Neural progenitor cell (in vitro differentiated cells): Measurements from ENCODE around the gene PLCG2. TPM values are rescaled to one million over a fixed set of nuclear protein-coding genes. Genes with fewer than 3 reads are reported as not detected.

Experiments used
- DNase-seq: peaks from one replicate; pipeline ENCODE4 v3.0.0-alpha.2; 2016; ENCODE audit warnings: low spot score
- H2AFZ ChIP-seq: fragments of 200-600 bp; sonication (generic); replicated peaks from 2 replicates; pipeline ENCODE4 v1.6.1; 2016; ENCODE audit warnings: antibody characterized with exemption
- H3F3A ChIP-seq: fragments of 200-600 bp; sonication (generic); 2 replicates; pipeline ENCODE4 v1.6.1; 2016; ENCODE audit warnings: antibody characterized with exemption, low read depth
- H3K27ac ChIP-seq: fragments of 200-600 bp; sonication (generic); 2 replicates; pipeline ENCODE4 v1.5.1; 2016; ENCODE audit warnings: mild to moderate bottlenecking
- H3K27me3 ChIP-seq: fragments of 200-600 bp; sonication (generic); 2 replicates; pipeline ENCODE4 v1.6.1; 2016; ENCODE audit warnings: mild to moderate bottlenecking, moderate library complexity
- H3K36me3 ChIP-seq: fragments of 200-600 bp; sonication (generic); 2 replicates; pipeline ENCODE4 v1.5.1; 2016
- H3K4me1 ChIP-seq: fragments of 200-600 bp; sonication (generic); 2 replicates; pipeline ENCODE4 v1.6.1; 2016; ENCODE audit warnings: mixed run types
- H3K4me2 ChIP-seq: fragments of 200-600 bp; sonication (generic); 2 replicates; pipeline ENCODE4 v1.6.1; 2016
- H3K4me3 ChIP-seq: fragments of 200-600 bp; sonication (generic); 2 replicates; pipeline ENCODE4 v1.5.1; 2016
- H3K79me2 ChIP-seq: fragments of 200-600 bp; sonication (generic); 2 replicates; pipeline ENCODE4 v1.6.1; 2016; ENCODE audit warnings: low read depth
- H3K9ac ChIP-seq: fragments of 200-600 bp; sonication (generic); 2 replicates; pipeline ENCODE4 v1.6.1; 2016
- H3K9me3 ChIP-seq: fragments of 200-600 bp; sonication (generic); 2 replicates; pipeline ENCODE4 v1.5.1; 2016; ENCODE audit warnings: low read depth
- H4K20me1 ChIP-seq: fragments of 200-600 bp; sonication (generic); 2 replicates; pipeline ENCODE4 v1.6.1; 2016; ENCODE audit warnings: low read depth
- H3K27ac Mint-ChIP-seq: 3 replicates; pipeline ENCODE4 v1.8.0; 2021; ENCODE audit warnings: mixed read lengths
- H3K27me3 Mint-ChIP-seq: 2 replicates; pipeline ENCODE4 v1.8.0; 2022; ENCODE audit warnings: low read depth, mild to moderate bottlenecking, inconsistent platforms, moderate library complexity, mixed read lengths; ENCODE audit not compliant: insufficient read depth
- H3K36me3 Mint-ChIP-seq: 3 replicates; pipeline ENCODE4 v1.8.0; 2021; ENCODE audit warnings: mixed read lengths
- H3K4me1 Mint-ChIP-seq: 3 replicates; pipeline ENCODE4 v1.8.0; 2021; ENCODE audit warnings: mixed read lengths
- H3K4me3 Mint-ChIP-seq: 3 replicates; pipeline ENCODE4 v1.8.0; 2021; ENCODE audit warnings: mild to moderate bottlenecking, moderate library complexity, mixed read lengths
- H3K9me3 Mint-ChIP-seq: 3 replicates; pipeline ENCODE4 v1.8.0; 2020; ENCODE audit warnings: mixed read lengths
- CTCF ChIP-seq: fragments of 200-600 bp; sonication (generic); IDR thresholded peaks from 2 replicates; pipeline ENCODE4 v1.5.1; 2017; ENCODE audit warnings: antibody characterized with exemption, mild to moderate bottlenecking
- EZH2 ChIP-seq: fragments of 200-600 bp; sonication (generic); IDR thresholded peaks from 2 replicates; pipeline ENCODE4 v1.6.1; 2017; ENCODE audit warnings: antibody characterized with exemption, mild to moderate bottlenecking, moderate library complexity
- EZH2phosphoT487 ChIP-seq: fragments of 200-600 bp; sonication (generic); IDR thresholded peaks from 2 replicates; pipeline ENCODE4 v1.6.1; 2017; ENCODE audit warnings: antibody characterized with exemption
- total RNA-seq: library from RNA; depleted of rRNA; stranded (reverse); fragments of >200 nt; gene quantifications from 2 replicates; pipeline ENCODE4 v1.2.3, GENCODE V29; 2015; ENCODE audit warnings: low replicate concordance

The PLCG2 gene
- total RNA-seq, 1 donor from 2014 or later: 5.0 TPM

GRCh38 chr16:81806696-81807095 is 27.6 kb downstream of the PLCG2 start:
- Histone ChIP-seq H3K4me3 (no peak overlapping the region), H2AFZ (no peak overlapping the region), H3K36me3 (no peaks in the 10 kb centered on the region), H3K4me2 (no peak overlapping the region), H3K9me3 (no peaks in the 10 kb centered on the region), H3K4me1 (no peaks in the 10 kb centered on the region), H3K79me2 (no peaks in the 10 kb centered on the region), H3F3A (no peaks in the 10 kb centered on the region), H4K20me1 (no peaks in the 10 kb centered on the region), H3K9ac (no peak overlapping the region), H3K27me3 (no peaks in the 10 kb centered on the region), H3K27ac (no peak overlapping the region)
- peaks cover 4% of the 10 kb centered on the region for H3K4me1 Mint-ChIP-seq
- no peaks in the 10 kb centered on the region for H3K36me3 Mint-ChIP-seq
- no peak for TF ChIP-seq CTCF
- TF ChIP-seq EZH2phosphoT487: no peak
- TF ChIP-seq EZH2: no peak
- no peak for DNase-seq
- peak overlapping the region; percentile 35 for H3K27ac Mint-ChIP-seq
- H3K4me3 Mint-ChIP-seq: no peak overlapping the region
- H3K27me3 Mint-ChIP-seq: peaks cover 10% of the 10 kb centered on the region
- no peaks in the 10 kb centered on the region for H3K9me3 Mint-ChIP-seq

- Mint-ChIP-seq H3K27me3 (peaks cover 10% of the 10 kb centered on the region), H3K9me3 (peaks cover 7% of the 10 kb centered on the region), H3K36me3 (no peaks in the 10 kb centered on the region), H3K4me1 (peaks cover 4% of the 10 kb centered on the region), H3K4me3 (no peak overlapping the region), H3K27ac (peak overlapping the region; percentile 18)
- Histone ChIP-seq H3K27ac (no peak overlapping the region), H3K27me3 (no peaks in the 10 kb centered on the region), H2AFZ (no peak overlapping the region), H3F3A (no peaks in the 10 kb centered on the region), H3K9me3 (no peaks in the 10 kb centered on the region), H3K79me2 (no peaks in the 10 kb centered on the region), H3K4me2 (no peak overlapping the region), H3K4me1 (no peaks in the 10 kb centered on the region), H3K36me3 (no peaks in the 10 kb centered on the region), H3K4me3 (no peak overlapping the region), H3K9ac (no peak overlapping the region), H4K20me1 (no peaks in the 10 kb centered on the region)
- TF ChIP-seq EZH2phosphoT487 (no peak), CTCF (no peak), EZH2 (no peak)
- DNase-seq: no peak
These were observed 28.8 kb downstream of the PLCG2 start for GRCh38 chr16:81807767-81808358.

- Mint-ChIP-seq H3K4me3 (no peak overlapping the region), H3K36me3 (no peaks in the 10 kb centered on the region), H3K4me1 (peaks cover 5% of the 10 kb centered on the region), H3K9me3 (peaks cover 14% of the 10 kb centered on the region), H3K27ac (no peak overlapping the region), H3K27me3 (peaks cover 10% of the 10 kb centered on the region)
- Histone ChIP-seq H3K79me2 (no peaks in the 10 kb centered on the region), H4K20me1 (no peaks in the 10 kb centered on the region), H2AFZ (no peak overlapping the region), H3K9ac (no peak overlapping the region), H3K27me3 (no peaks in the 10 kb centered on the region), H3K27ac (no peak overlapping the region), H3K9me3 (no peaks in the 10 kb centered on the region), H3K36me3 (no peaks in the 10 kb centered on the region), H3F3A (peaks cover 5% of the 10 kb centered on the region), H3K4me1 (no peaks in the 10 kb centered on the region), H3K4me3 (no peak overlapping the region), H3K4me2 (no peak overlapping the region)
- no peak for DNase-seq
- TF ChIP-seq CTCF (no peak), EZH2phosphoT487 (no peak), EZH2 (no peak)
These were observed 29.9 kb downstream of the PLCG2 start for GRCh38 chr16:81808933-81809480.
